Neural cell (in vitro differentiated cells): ENCODE measurements around the gene COL20A1. TPM values are rescaled to one million over a fixed set of nuclear protein-coding genes. Genes with fewer than 3 reads are reported as not detected.

Experiments used
- H2AFZ ChIP-seq: fragments of 200-600, 300-800 bp; sonication (generic), shearing (Covaris generic); 2 replicates; pipeline ENCODE4 v1.6.0; 2014; ENCODE audit warnings: low read depth, mild to moderate bottlenecking, antibody characterized with exemption, low read length, moderate library complexity
- H3F3A ChIP-seq: fragments of 200-600 bp; shearing (Covaris generic); 2 replicates; pipeline ENCODE4 v1.6.1; 2016; ENCODE audit warnings: mild to moderate bottlenecking, moderate library complexity, mixed read lengths, antibody characterized with exemption, low read length; ENCODE audit not compliant: insufficient read depth, poor library complexity, severe bottlenecking
- H3K27ac ChIP-seq: fragments of 200-600, 300-800 bp; sonication (generic), shearing (Covaris generic); 2 replicates; pipeline ENCODE4 v1.5.1; 2014; ENCODE audit warnings: mild to moderate bottlenecking, low read length, moderate library complexity
- H3K27me3 ChIP-seq: fragments of 300-800, 200-600 bp; sonication (generic), shearing (Covaris generic); 2 replicates; pipeline ENCODE4 v1.6.0; 2014; ENCODE audit warnings: mild to moderate bottlenecking, low read depth, low read length, moderate library complexity; ENCODE audit not compliant: insufficient read depth
- H3K36me3 ChIP-seq: fragments of 300-800, 200-600 bp; sonication (generic), shearing (Covaris generic); 2 replicates; pipeline ENCODE4 v1.5.1; 2014; ENCODE audit warnings: mild to moderate bottlenecking, antibody characterized with exemption, low read length, moderate library complexity; ENCODE audit not compliant: insufficient read depth
- H3K4me2 ChIP-seq: fragments of 300-800, 200-600 bp; sonication (generic), shearing (Covaris generic); 2 replicates; pipeline ENCODE4 v1.6.0; 2014; ENCODE audit warnings: mild to moderate bottlenecking, low read length
- H3K4me3 ChIP-seq: fragments of 300-800, 200-600 bp; sonication (generic), shearing (Covaris generic); 2 replicates; pipeline ENCODE4 v1.5.1; 2014; ENCODE audit warnings: mild to moderate bottlenecking, low read length, moderate library complexity
- H3K79me2 ChIP-seq: fragments of 200-600 bp; shearing (Covaris generic); replicated peaks from 2 replicates; pipeline ENCODE4 v1.6.0; 2014; ENCODE audit warnings: mild to moderate bottlenecking, low read length, moderate library complexity; ENCODE audit not compliant: insufficient read depth
- H3K9ac ChIP-seq: fragments of 300-800, 200-600 bp; sonication (generic), shearing (Covaris generic); 2 replicates; pipeline ENCODE4 v1.6.1; 2016; ENCODE audit warnings: mild to moderate bottlenecking, low read length, mixed read lengths
- H3K9me2 ChIP-seq: fragments of 200-600 bp; shearing (Covaris generic); 2 replicates; pipeline ENCODE4 v1.6.1; 2016; ENCODE audit warnings: mild to moderate bottlenecking, low read length, mixed read lengths; ENCODE audit not compliant: insufficient read depth
- H3K9me3 ChIP-seq: fragments of 200-600, 300-800 bp; sonication (generic), shearing (Covaris generic); 2 replicates; pipeline ENCODE4 v1.6.1; 2016; ENCODE audit warnings: mild to moderate bottlenecking, mixed run types, low read length, moderate library complexity, mixed read lengths
- H4K20me1 ChIP-seq: fragments of 200-600 bp; shearing (Covaris generic); 2 replicates; pipeline ENCODE4 v1.6.1; 2016; ENCODE audit warnings: mild to moderate bottlenecking, mixed run types; ENCODE audit not compliant: insufficient read depth
- EP300 ChIP-seq: fragments of 450-650 bp; conservative IDR thresholded peaks from 2 replicates; pipeline ENCODE4 v1.6.1; 2014; ENCODE audit warnings: antibody characterized with exemption, mild to moderate bottlenecking, moderate library complexity; ENCODE audit not compliant: poor library complexity, severe bottlenecking
- EZH2 ChIP-seq: fragments of 200-600, 300-800 bp; shearing (Covaris generic), sonication (generic); IDR thresholded peaks from 2 replicates; pipeline ENCODE4 v1.6.1; 2014; ENCODE audit warnings: antibody characterized with exemption, low read length, borderline replicate concordance, mild to moderate bottlenecking; ENCODE audit not compliant: insufficient read depth, poor library complexity, severe bottlenecking
- MXI1 ChIP-seq: fragments of 450-650 bp; conservative IDR thresholded peaks from 2 replicates; pipeline ENCODE4 v1.6.1; 2014; ENCODE audit warnings: antibody characterized with exemption, mild to moderate bottlenecking; ENCODE audit not compliant: poor library complexity, severe bottlenecking
- POLR2AphosphoS5 ChIP-seq: IDR thresholded peaks from 2 replicates; pipeline ENCODE4 v1.6.1; 2012
- RAD21 ChIP-seq: fragments of 450-650 bp; conservative IDR thresholded peaks from 2 replicates; pipeline ENCODE4 v1.6.1; 2014; ENCODE audit warnings: antibody characterized with exemption, mild to moderate bottlenecking, moderate library complexity
- SMC3 ChIP-seq: fragments of 450-650 bp; conservative IDR thresholded peaks from 2 replicates; pipeline ENCODE4 v1.6.1; 2014; ENCODE audit warnings: antibody characterized with exemption, mild to moderate bottlenecking, moderate library complexity; ENCODE audit not compliant: poor library complexity
- TAF1 ChIP-seq: IDR thresholded peaks from 2 replicates; pipeline ENCODE4 v1.6.1; 2012; ENCODE audit warnings: low read depth
- polyA plus RNA-seq: library from polyadenylated mRNA; depleted of rRNA; stranded (reverse); fragments of >200 nt; gene quantifications from 2 replicates; pipeline ENCODE4 v1.2.3, GENCODE V29; 2014
- TF ChIP-seq, protein P1 (sequence below): fragments of 450-650 bp; IDR thresholded peaks from 2 replicates; pipeline ENCODE4 v1.5.1; 2014; ENCODE audit warnings: antibody characterized with exemption, mild to moderate bottlenecking, moderate library complexity; ENCODE audit not compliant: poor library complexity, severe bottlenecking
- TF ChIP-seq, protein P2 (sequence below): IDR thresholded peaks from 2 replicates; pipeline ENCODE4 v1.6.1; 2012; ENCODE audit warnings: borderline replicate concordance

Gene COL20A1
- polyA plus RNA-seq, 1 donor from 2014 or later = 1.1 TPM

GRCh38 chr20:63308218-63308911 is 15.4 kb downstream of the COL20A1 start:
- no peak for TF ChIP-seq MXI1
- TF ChIP-seq, protein P1, sequence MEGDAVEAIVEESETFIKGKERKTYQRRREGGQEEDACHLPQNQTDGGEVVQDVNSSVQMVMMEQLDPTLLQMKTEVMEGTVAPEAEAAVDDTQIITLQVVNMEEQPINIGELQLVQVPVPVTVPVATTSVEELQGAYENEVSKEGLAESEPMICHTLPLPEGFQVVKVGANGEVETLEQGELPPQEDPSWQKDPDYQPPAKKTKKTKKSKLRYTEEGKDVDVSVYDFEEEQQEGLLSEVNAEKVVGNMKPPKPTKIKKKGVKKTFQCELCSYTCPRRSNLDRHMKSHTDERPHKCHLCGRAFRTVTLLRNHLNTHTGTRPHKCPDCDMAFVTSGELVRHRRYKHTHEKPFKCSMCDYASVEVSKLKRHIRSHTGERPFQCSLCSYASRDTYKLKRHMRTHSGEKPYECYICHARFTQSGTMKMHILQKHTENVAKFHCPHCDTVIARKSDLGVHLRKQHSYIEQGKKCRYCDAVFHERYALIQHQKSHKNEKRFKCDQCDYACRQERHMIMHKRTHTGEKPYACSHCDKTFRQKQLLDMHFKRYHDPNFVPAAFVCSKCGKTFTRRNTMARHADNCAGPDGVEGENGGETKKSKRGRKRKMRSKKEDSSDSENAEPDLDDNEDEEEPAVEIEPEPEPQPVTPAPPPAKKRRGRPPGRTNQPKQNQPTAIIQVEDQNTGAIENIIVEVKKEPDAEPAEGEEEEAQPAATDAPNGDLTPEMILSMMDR = no peak
- TF ChIP-seq EZH2 = no peak
- TF ChIP-seq RAD21 = no peak
- TF ChIP-seq SMC3 = no peak
- no peak for TF ChIP-seq EP300
- no peak for TF ChIP-seq TAF1
- TF ChIP-seq, protein P2, sequence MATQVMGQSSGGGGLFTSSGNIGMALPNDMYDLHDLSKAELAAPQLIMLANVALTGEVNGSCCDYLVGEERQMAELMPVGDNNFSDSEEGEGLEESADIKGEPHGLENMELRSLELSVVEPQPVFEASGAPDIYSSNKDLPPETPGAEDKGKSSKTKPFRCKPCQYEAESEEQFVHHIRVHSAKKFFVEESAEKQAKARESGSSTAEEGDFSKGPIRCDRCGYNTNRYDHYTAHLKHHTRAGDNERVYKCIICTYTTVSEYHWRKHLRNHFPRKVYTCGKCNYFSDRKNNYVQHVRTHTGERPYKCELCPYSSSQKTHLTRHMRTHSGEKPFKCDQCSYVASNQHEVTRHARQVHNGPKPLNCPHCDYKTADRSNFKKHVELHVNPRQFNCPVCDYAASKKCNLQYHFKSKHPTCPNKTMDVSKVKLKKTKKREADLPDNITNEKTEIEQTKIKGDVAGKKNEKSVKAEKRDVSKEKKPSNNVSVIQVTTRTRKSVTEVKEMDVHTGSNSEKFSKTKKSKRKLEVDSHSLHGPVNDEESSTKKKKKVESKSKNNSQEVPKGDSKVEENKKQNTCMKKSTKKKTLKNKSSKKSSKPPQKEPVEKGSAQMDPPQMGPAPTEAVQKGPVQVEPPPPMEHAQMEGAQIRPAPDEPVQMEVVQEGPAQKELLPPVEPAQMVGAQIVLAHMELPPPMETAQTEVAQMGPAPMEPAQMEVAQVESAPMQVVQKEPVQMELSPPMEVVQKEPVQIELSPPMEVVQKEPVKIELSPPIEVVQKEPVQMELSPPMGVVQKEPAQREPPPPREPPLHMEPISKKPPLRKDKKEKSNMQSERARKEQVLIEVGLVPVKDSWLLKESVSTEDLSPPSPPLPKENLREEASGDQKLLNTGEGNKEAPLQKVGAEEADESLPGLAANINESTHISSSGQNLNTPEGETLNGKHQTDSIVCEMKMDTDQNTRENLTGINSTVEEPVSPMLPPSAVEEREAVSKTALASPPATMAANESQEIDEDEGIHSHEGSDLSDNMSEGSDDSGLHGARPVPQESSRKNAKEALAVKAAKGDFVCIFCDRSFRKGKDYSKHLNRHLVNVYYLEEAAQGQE = no peak
- TF ChIP-seq POLR2AphosphoS5 = no peak
- Histone ChIP-seq H3K4me2 (no peak overlapping the region), H3K27ac (no peak overlapping the region), H3F3A (no peaks in the 10 kb centered on the region), H3K9me3 (no peaks in the 10 kb centered on the region), H3K27me3 (no peaks in the 10 kb centered on the region), H3K36me3 (no peaks in the 10 kb centered on the region), H2AFZ (no peak overlapping the region), H4K20me1 (no peaks in the 10 kb centered on the region), H3K9ac (no peak overlapping the region), H3K9me2 (no peaks in the 10 kb centered on the region), H3K79me2 (no peaks in the 10 kb centered on the region), H3K4me3 (no peak overlapping the region)

- H3K9ac ChIP-seq = peak overlapping the region; percentile 20
- no peaks in the 10 kb centered on the region for H4K20me1 ChIP-seq
- no peak overlapping the region for H3K27ac ChIP-seq
- TF ChIP-seq SMC3 = peak; percentile 95
- peak; percentile 83 for TF ChIP-seq RAD21
- TF ChIP-seq, protein P2 = no peak
- TF ChIP-seq, protein P1 = peak; percentile 85
- no peaks in the 10 kb centered on the region for H3K79me2 ChIP-seq
- no peaks in the 10 kb centered on the region for H3K36me3 ChIP-seq
- no peaks in the 10 kb centered on the region for H3F3A ChIP-seq
- no peak overlapping the region for H3K4me3 ChIP-seq
- no peaks in the 10 kb centered on the region for H3K9me3 ChIP-seq
- no peak overlapping the region for H3K4me2 ChIP-seq
- H3K27me3 ChIP-seq = no peaks in the 10 kb centered on the region
- H3K9me2 ChIP-seq = no peaks in the 10 kb centered on the region
- no peak overlapping the region for H2AFZ ChIP-seq
These were observed 16.5 kb downstream of the COL20A1 start for GRCh38 chr20:63309261-63310071.
